ENCODE data around the gene MYRIP. TPM values are rescaled to one million over a fixed set of nuclear protein-coding genes. Genes with fewer than 3 reads are reported as not detected.

The MYRIP gene
- total and polyA plus RNA-seq, 11 donors, result 0.42 to 2.2 (median 0.90) TPM

DNA sequence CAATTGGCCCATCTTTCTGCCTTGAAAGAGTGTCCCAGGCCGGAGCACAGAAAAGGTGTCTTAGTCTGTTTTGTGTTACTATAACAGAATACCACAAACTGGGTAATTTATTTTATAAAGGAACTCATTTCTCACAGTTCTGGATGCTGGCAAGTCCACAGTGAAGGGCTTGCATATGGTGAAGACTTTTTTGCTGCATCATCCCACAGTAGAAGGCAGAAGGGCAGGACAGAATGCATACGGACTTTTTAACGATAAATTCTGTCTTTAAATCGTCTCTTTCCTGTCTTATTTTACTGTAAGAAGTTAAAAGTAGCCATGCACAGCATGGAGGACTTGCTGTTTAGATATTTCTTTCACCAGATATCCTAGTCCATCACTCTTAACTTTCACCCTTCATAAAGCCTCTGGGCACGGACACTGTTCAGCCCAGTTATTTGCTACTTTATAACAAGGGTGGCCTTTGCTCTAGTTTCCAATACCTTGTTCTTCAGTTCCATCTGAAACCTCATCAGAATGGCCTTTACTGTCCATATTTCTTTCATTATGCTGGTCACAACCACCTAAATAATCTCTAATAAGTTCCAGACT lies 489.8 kb downstream of the MYRIP start:
- H3K27ac ChIP-seq, result peak overlapping the region in 10 of 12 donors; percentile 8 to 59 (median 34)
- H3K9me3 ChIP-seq, result peaks cover 0 to 7% (median 0%) of the 10 kb centered on the region in 12 donors
- H3K4me3 ChIP-seq, result no peak overlapping the region
- TF ChIP-seq POLR2A (IDR thresholded peaks at IDR 0.05), result no peak
- TF ChIP-seq, protein P1, sequence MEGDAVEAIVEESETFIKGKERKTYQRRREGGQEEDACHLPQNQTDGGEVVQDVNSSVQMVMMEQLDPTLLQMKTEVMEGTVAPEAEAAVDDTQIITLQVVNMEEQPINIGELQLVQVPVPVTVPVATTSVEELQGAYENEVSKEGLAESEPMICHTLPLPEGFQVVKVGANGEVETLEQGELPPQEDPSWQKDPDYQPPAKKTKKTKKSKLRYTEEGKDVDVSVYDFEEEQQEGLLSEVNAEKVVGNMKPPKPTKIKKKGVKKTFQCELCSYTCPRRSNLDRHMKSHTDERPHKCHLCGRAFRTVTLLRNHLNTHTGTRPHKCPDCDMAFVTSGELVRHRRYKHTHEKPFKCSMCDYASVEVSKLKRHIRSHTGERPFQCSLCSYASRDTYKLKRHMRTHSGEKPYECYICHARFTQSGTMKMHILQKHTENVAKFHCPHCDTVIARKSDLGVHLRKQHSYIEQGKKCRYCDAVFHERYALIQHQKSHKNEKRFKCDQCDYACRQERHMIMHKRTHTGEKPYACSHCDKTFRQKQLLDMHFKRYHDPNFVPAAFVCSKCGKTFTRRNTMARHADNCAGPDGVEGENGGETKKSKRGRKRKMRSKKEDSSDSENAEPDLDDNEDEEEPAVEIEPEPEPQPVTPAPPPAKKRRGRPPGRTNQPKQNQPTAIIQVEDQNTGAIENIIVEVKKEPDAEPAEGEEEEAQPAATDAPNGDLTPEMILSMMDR (IDR thresholded peaks at IDR 0.05), result no peak
- ATAC-seq (no peak), DNase-seq (no peak)
- intact Hi-C loops (cut with DNase I), result no loop called here
- H3K4me1 ChIP-seq, result peaks cover 0 to 37% (median 13%) of the 10 kb centered on the region in 12 donors
- no peaks in the 10 kb centered on the region for H3K27me3 ChIP-seq
- H3K36me3 ChIP-seq, result peaks cover 0 to 38% (median 5%) of the 10 kb centered on the region in 9 donors
- 87 to 94% (median 93%) methylated on average over 5 of the region's 5 CpGs for WGBS, 4 donors

GRCh38 chr3:40299721-40300335 lies 490.4 kb downstream of the MYRIP start:
- peak in 1 of 5 donors; percentile 31 for DNase-seq
- Histone ChIP-seq H3K36me3 (peaks cover 0 to 33% (median 5%) of the 10 kb centered on the region in 9 donors), H3K9me3 (peaks cover 0 to 7% (median 0%) of the 10 kb centered on the region in 12 donors), H3K4me3 (no peak overlapping the region), H3K27me3 (no peaks in the 10 kb centered on the region), H3K4me1 (peaks cover 0 to 37% (median 13%) of the 10 kb centered on the region in 12 donors), H3K27ac (peak overlapping the region in 9 of 12 donors; percentile 16 to 59 (median 39))
- 71 to 84% (median 80%) methylated on average over 3 of the region's 3 CpGs for WGBS, 4 donors
- intact Hi-C loops (cut with DNase I), result no loop called here
- peak; percentile 39 to 88 (median 78) for ATAC-seq
- TF ChIP-seq, protein P1 (IDR thresholded peaks at IDR 0.05), result no peak
- no peak for TF ChIP-seq POLR2A (IDR thresholded peaks at IDR 0.05)

DNA sequence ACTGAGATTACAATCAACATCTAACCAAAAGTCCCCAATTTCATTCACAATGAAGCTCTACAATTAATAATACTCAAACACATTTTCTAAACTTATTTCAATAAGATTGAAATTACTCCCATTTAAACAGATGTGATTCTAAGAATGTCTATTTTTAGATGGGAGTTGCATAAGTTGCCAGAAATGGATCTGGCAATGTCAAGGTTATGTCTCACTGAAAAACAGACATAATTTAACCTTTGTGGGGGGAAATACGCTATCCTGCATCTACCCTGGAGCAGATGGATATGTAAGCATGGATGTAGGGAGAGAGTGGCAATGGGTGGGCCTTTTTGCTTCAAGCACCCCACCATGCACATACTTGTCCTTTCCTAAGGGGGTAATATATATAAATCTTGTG lies 493.4 kb downstream of the MYRIP start:
- intact Hi-C loops (cut with DNase I), result no loop called here
- Histone ChIP-seq H3K36me3 (peaks cover 0 to 26% (median 5%) of the 10 kb centered on the region in 9 donors), H3K27ac (peak overlapping the region in 10 of 12 donors; percentile 4 to 79 (median 65)), H3K4me3 (no peak overlapping the region), H3K27me3 (no peaks in the 10 kb centered on the region), H3K9me3 (peaks cover 0 to 7% (median 0%) of the 10 kb centered on the region in 12 donors), H3K4me1 (peaks cover 0 to 37% (median 13%) of the 10 kb centered on the region in 12 donors)
- no peak for DNase-seq
- TF ChIP-seq, protein P1 (IDR thresholded peaks at IDR 0.05), result no peak
- TF ChIP-seq POLR2A (IDR thresholded peaks at IDR 0.05), result no peak
- WGBS, 4 donors, result 19 to 29% (median 27%) methylated on average over 1 of the region's 1 CpG
- peak in 3 of 4 donors; percentile 45 to 56 (median 54) for ATAC-seq

- DNase-seq (no peak), ATAC-seq (no peak)
- Histone ChIP-seq H3K27me3 (no peaks in the 10 kb centered on the region), H3K9me3 (peaks cover 0 to 7% (median 0%) of the 10 kb centered on the region in 12 donors), H3K4me3 (no peak overlapping the region), H3K36me3 (peaks cover 0 to 18% (median 5%) of the 10 kb centered on the region in 9 donors), H3K4me1 (peaks cover 0 to 42% (median 21%) of the 10 kb centered on the region in 12 donors), H3K27ac (no peak overlapping the region)
- intact Hi-C loops (cut with DNase I), result no loop called here
- TF ChIP-seq, protein P1 (IDR thresholded peaks at IDR 0.05), result no peak
- TF ChIP-seq POLR2A (IDR thresholded peaks at IDR 0.05), result no peak
- 84 to 95% (median 91%) methylated on average over 2 of the region's 2 CpGs for WGBS, 4 donors
Measured at GRCh38 chr3:40304352-40304751, 494.9 kb downstream of the MYRIP start.
